Measurements from ENCODE around the gene CXorf65. TPM values are rescaled to one million over a fixed set of nuclear protein-coding genes. Genes with fewer than 3 reads are reported as not detected.

Gene CXorf65
- not detected for polyA plus RNA-seq (2013, experiment 1 of 2; ENCODE audit: insufficient read length)
- not detected for polyA plus RNA-seq (2013, experiment 2 of 2; ENCODE audit: insufficient read length)

GRCh38 chrX:71106427-71106826, at the start of gene CXorf65:
Gene CXorf65 (minus strand): TSS chrX:71106740. CDS start chrX:71106556, 184 bp downstream.
- DNase-seq, result no peak

GRCh38 chrX:71154641-71155040, 48.1 kb upstream of the CXorf65 start:
- DNase-seq, result no peak

- DNase-seq, result no peak
Observed at GRCh38 chrX:71154196-71154595, 47.7 kb upstream of the CXorf65 start.

GRCh38 chrX:71151366-71151765, 44.8 kb upstream of the CXorf65 start:
- no peak for DNase-seq

GRCh38 chrX:71148278-71148663, 41.7 kb upstream of the CXorf65 start:
- DNase-seq, result no peak

- DNase-seq, result no peak
Observed at GRCh38 chrX:71147496-71148277, 41.1 kb upstream of the CXorf65 start.

GRCh38 chrX:71144651-71145050, 38.1 kb upstream of the CXorf65 start, which contains the start of gene NLGN3:
Gene NLGN3 (plus strand): TSS chrX:71144841. CDS start chrX:71147750, 2,909 bp downstream.
- no peak for DNase-seq

GRCh38 chrX:71143508-71143907, 37.0 kb upstream of the CXorf65 start:
- DNase-seq, result peak; percentile 6

- DNase-seq, result no peak
Observed at GRCh38 chrX:71140440-71140839, 33.9 kb upstream of the CXorf65 start.

- DNase-seq, result no peak
Observed at GRCh38 chrX:71131510-71131909, 25.0 kb upstream of the CXorf65 start.

GRCh38 chrX:71128915-71129765, 22.6 kb upstream of the CXorf65 start:
- DNase-seq, result peak; percentile 39

- DNase-seq, result no peak
Observed at GRCh38 chrX:71128166-71128833, 21.8 kb upstream of the CXorf65 start.

GRCh38 chrX:71118985-71119535, 12.5 kb upstream of the CXorf65 start:
- no peak for DNase-seq

- peak; percentile 83 for DNase-seq
Observed at GRCh38 chrX:71118032-71118984, 11.8 kb upstream of the CXorf65 start, which contains the start of gene MED12. Gene MED12 (plus strand): TSS chrX:71118596. CDS start chrX:71118755, 159 bp downstream.

- DNase-seq, result no peak
Observed at GRCh38 chrX:71117358-71117757, 10.8 kb upstream of the CXorf65 start.

- no peak for DNase-seq
Observed at GRCh38 chrX:71111921-71112431, 5.4 kb upstream of the CXorf65 start.

- no peak for DNase-seq
Observed at GRCh38 chrX:71111141-71111843, 4.8 kb upstream of the CXorf65 start, which contains the start of gene IL2RG. Gene IL2RG (minus strand): TSS chrX:71111577. CDS start chrX:71111539, 38 bp downstream.

- no peak for DNase-seq
Observed at GRCh38 chrX:71109051-71109450, 2.5 kb upstream of the CXorf65 start.

GRCh38 chrX:71107762-71108360, 1.3 kb upstream of the CXorf65 start:
- no peak for DNase-seq

- DNase-seq, result no peak
Observed at GRCh38 chrX:71107245-71107644, 705 bp upstream of the CXorf65 start.
